Immature natural killer cell (primary cell): ENCODE measurements around the gene ITPR2. TPM values are rescaled to one million over a fixed set of nuclear protein-coding genes. Genes with fewer than 3 reads are reported as not detected.

Source experiments
- DNase-seq, 3 donors: peaks; one replicate each; pipeline ENCODE4 v3.0.0; 2022; ENCODE audit warnings: mixed read lengths in 1 of 3
- H3K27ac Mint-ChIP-seq, 6 donors: one replicate each; pipeline ENCODE4 v1.8.0; 2020; ENCODE audit warnings: mixed read lengths in 6 of 6, mild to moderate bottlenecking in 5 of 6, inconsistent platforms in 4 of 6, moderate library complexity in 3 of 6
- H3K27me3 Mint-ChIP-seq, 3 donors: one replicate each; pipeline ENCODE4 v1.8.0; 2020 to 2021; ENCODE audit warnings: low read depth in 3 of 3, mild to moderate bottlenecking in 3 of 3, mixed read lengths in 3 of 3, moderate library complexity in 3 of 3, inconsistent platforms in 1 of 3
- H3K36me3 Mint-ChIP-seq, 3 donors: one replicate each; pipeline ENCODE4 v1.8.0; 2020; ENCODE audit warnings: mixed read lengths in 3 of 3, inconsistent platforms in 2 of 3, mild to moderate bottlenecking in 2 of 3
- H3K4me1 Mint-ChIP-seq, 2 donors: one replicate each; pipeline ENCODE4 v1.8.0; 2020; ENCODE audit warnings: inconsistent platforms in 2 of 2, mild to moderate bottlenecking in 2 of 2, mixed read lengths in 2 of 2, moderate library complexity in 1 of 2
- H3K4me3 Mint-ChIP-seq, 5 donors: one replicate each; pipeline ENCODE4 v1.8.0; 2020; ENCODE audit warnings: mild to moderate bottlenecking in 5 of 5, mixed read lengths in 5 of 5, inconsistent platforms in 3 of 5, moderate library complexity in 3 of 5
- H3K9me3 Mint-ChIP-seq, 6 donors: one replicate each; pipeline ENCODE4 v1.8.0; 2020; ENCODE audit warnings: mild to moderate bottlenecking in 6 of 6, mixed read lengths in 6 of 6, inconsistent platforms in 4 of 6, moderate library complexity in 3 of 6
- polyA plus RNA-seq, 3 donors: library from polyadenylated mRNA; unstranded; fragments of 300-500 nt; fragmentation: Illumina TruSeq; gene quantifications; one replicate each; pipeline ENCODE4 v1.2.3, GENCODE V29; 2021

Gene ITPR2
- 10 to 100 TPM in 1 of 3 donors, 1 to 10 TPM in 2; 7.2 to 23.4 (median 7.4) TPM for polyA plus RNA-seq

DNA sequence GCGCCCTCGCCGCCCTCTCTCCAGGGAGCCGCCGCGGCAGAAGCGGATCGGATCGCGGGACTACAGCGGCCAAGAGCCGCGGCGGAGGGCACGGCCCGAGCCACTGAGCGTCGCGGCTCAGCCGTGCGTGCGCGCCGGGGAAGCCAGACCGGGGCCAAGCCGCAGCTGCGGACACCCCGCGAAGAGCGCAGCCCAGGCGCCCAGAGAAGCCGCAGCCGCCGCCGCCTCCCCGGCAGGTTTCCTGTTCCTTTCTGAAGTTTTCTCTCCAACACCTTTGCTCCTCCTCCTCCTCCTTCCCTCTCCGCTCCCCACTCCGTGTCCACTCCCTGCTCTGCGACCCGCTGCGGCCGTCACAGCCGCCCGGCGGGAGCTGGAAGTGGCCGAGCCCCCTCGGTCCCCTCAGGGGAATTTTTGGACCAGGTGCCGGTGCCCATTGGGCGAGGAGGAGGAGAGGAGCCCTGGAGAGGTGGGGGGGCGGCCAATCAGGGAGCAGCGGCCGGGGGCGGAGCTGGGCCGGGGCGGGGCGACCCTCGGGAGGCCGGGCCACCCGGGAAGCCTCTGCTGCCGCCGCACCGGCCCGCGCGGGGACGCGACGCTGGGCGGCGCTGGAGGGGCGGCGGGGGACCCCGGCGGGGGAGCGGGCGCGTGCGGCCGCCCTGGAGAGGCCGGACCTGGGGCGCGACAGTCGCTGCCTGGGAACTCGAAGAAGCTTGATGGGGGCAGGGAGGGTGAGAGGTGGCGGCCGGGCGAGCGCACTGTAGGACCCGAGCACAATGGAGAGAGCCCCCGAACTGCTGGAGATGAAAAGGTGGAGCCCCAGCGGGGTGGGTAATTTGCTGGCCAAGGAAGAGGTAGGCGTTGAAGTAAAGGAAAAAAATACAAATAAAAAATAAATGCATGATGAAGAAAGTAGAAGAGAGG lies at the start of gene ITPR2:
ITPR2 (minus strand) TSS at position 373 of the 921 bp plus-strand sequence. CDS start 413 bp downstream, outside the sequence.
- no peaks in the 10 kb centered on the region for H3K9me3 Mint-ChIP-seq
- peaks cover 36 to 56% of the 10 kb centered on the region in 2 donors for H3K4me1 Mint-ChIP-seq
- DNase-seq, result peak; percentile 89 to 91 (median 91)
- no peaks in the 10 kb centered on the region for H3K36me3 Mint-ChIP-seq
- peak within 1 kb of the TSS; percentile 98 to 100 (median 99) for H3K4me3 Mint-ChIP-seq
- peaks cover 6 to 10% (median 9%) of the 10 kb centered on the region in 3 donors for H3K27me3 Mint-ChIP-seq
- H3K27ac Mint-ChIP-seq, result peak within 1 kb of the TSS; percentile 99 to 100 (median 100)

DNA sequence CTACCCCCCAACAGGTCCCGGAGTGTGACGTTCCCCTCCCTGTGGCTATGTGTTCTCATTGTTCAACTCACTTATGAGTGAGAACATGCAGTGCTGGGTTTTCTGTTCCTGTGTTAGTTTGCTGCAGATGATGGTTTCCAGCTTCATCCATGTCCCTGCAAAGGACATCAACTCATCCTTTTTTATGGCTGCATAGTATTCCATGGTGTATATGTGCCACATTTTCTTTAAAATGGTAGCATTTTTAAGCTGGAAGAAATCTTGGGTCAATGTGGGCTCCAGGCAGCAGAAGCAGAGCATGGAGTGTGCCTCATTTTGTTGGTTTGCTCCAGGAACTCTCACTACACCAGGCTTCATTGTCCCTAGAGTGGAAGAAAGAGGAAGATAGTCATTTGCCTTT lies 47.6 kb upstream of the ITPR2 start:
- H3K36me3 Mint-ChIP-seq, result no peaks in the 10 kb centered on the region
- H3K27ac Mint-ChIP-seq, result no peak overlapping the region

DNA sequence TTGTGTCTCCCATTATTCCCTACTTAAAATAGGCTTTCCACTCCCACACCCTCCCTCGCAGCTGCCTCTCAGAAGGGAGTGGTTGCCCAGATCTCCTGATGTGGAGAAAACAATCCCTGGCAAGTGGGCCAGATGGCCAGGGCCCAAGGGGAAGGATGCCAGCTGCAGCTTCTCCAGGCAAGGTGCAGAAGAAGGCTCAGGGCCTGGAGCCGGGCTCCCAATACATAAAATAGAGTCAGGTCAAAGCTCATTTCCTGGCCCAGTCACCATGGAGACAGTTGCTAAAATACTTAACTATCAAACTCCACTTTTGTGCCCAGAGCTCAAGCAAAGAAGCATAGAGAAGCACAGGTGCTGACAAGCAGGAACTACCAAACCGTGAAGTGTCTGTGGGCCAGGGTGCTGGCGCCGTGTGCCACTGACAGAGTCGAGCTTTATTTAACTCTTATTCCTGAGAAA lies 45.7 kb upstream of the ITPR2 start:
- no peak for DNase-seq
- Mint-ChIP-seq H3K36me3 (peaks cover 0 to 4% (median 0%) of the 10 kb centered on the region in 3 donors), H3K4me1 (peaks cover 0 to 6% of the 10 kb centered on the region in 2 donors), H3K9me3 (peaks cover 0 to 2% (median 0%) of the 10 kb centered on the region in 6 donors), H3K27ac (no peak overlapping the region), H3K27me3 (peaks cover 2 to 4% (median 3%) of the 10 kb centered on the region in 3 donors), H3K4me3 (no peak overlapping the region)

More for the DNA sequence above, 47.6 kb upstream of the ITPR2 start:
- DNase-seq, result no peak
- Mint-ChIP-seq H3K4me3 (no peak overlapping the region), H3K9me3 (peaks cover 0 to 2% (median 0%) of the 10 kb centered on the region in 6 donors), H3K4me1 (peaks cover 4 to 12% of the 10 kb centered on the region in 2 donors), H3K27me3 (peaks cover 2 to 8% (median 8%) of the 10 kb centered on the region in 3 donors)

GRCh38 chr12:26874501-26875296 lies 41.7 kb upstream of the ITPR2 start:
- Mint-ChIP-seq H3K4me3 (no peak overlapping the region), H3K27ac (peak overlapping the region in 1 of 6 donors; percentile 19), H3K4me1 (peaks cover 7 to 18% of the 10 kb centered on the region in 2 donors), H3K36me3 (peaks cover 0 to 4% (median 0%) of the 10 kb centered on the region in 3 donors), H3K27me3 (peaks cover 0 to 2% (median 2%) of the 10 kb centered on the region in 3 donors), H3K9me3 (no peaks in the 10 kb centered on the region)
- no peak for DNase-seq

DNA sequence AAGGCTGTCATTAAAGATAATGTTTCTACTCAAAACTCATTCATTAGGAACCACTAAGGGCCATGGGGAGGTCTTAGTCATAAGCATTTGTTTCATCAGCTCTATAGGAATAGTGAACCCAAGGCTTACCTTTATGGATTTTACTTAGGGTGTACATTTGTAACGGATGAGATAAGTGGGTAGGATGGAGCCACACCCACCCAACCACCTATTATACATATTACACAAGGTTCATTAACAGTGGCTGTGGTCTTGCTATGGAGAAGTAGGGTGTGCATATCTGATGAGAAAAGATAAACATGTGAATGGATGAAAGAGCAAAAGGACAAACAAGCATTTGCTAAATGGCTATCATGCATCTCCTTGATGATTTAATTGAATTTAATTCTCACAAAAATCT lies 39.6 kb upstream of the ITPR2 start:
- no peak for DNase-seq
- no peak overlapping the region for H3K4me3 Mint-ChIP-seq
- peaks cover 10 to 24% of the 10 kb centered on the region in 2 donors for H3K4me1 Mint-ChIP-seq
- no peaks in the 10 kb centered on the region for H3K9me3 Mint-ChIP-seq
- peaks cover 0 to 2% (median 0%) of the 10 kb centered on the region in 3 donors for H3K27me3 Mint-ChIP-seq
- peaks cover 0 to 4% (median 0%) of the 10 kb centered on the region in 3 donors for H3K36me3 Mint-ChIP-seq
- no peak overlapping the region for H3K27ac Mint-ChIP-seq

DNA sequence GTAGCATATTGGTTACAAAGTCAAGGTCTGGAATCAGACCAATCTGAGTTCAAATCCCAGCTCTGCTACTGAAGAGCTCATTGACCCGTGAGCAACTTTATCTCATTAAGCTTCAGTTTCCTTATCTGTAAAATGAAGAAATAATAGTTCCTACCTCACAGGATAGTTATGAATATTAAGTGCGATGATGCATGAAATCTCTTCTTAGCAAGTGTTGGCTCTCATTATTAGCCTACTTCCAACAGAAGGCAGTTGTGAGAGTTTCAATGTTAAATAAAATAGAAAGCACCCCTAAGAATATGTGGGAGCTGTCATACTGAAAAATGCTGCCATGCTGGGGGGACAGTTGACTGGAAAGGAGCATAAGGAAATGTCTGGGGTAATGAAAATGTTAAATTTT lies 39.0 kb upstream of the ITPR2 start:
- peaks cover 16 to 30% of the 10 kb centered on the region in 2 donors for H3K4me1 Mint-ChIP-seq
- DNase-seq, result no peak
- peaks cover 0 to 4% (median 0%) of the 10 kb centered on the region in 3 donors for H3K36me3 Mint-ChIP-seq
- H3K4me3 Mint-ChIP-seq, result no peak overlapping the region
- H3K27ac Mint-ChIP-seq, result no peak overlapping the region
- H3K27me3 Mint-ChIP-seq, result peaks cover 0 to 2% (median 0%) of the 10 kb centered on the region in 3 donors
- no peaks in the 10 kb centered on the region for H3K9me3 Mint-ChIP-seq

GRCh38 chr12:26870491-26871419 lies 37.8 kb upstream of the ITPR2 start:
- peak overlapping the region in 1 of 6 donors; percentile 25 for H3K27ac Mint-ChIP-seq
- DNase-seq, result no peak
- H3K9me3 Mint-ChIP-seq, result no peaks in the 10 kb centered on the region
- peaks cover 0 to 2% (median 0%) of the 10 kb centered on the region in 3 donors for H3K27me3 Mint-ChIP-seq
- no peak overlapping the region for H3K4me3 Mint-ChIP-seq
- peaks cover 0 to 4% (median 0%) of the 10 kb centered on the region in 3 donors for H3K36me3 Mint-ChIP-seq
- H3K4me1 Mint-ChIP-seq, result peaks cover 18 to 34% of the 10 kb centered on the region in 2 donors

DNA sequence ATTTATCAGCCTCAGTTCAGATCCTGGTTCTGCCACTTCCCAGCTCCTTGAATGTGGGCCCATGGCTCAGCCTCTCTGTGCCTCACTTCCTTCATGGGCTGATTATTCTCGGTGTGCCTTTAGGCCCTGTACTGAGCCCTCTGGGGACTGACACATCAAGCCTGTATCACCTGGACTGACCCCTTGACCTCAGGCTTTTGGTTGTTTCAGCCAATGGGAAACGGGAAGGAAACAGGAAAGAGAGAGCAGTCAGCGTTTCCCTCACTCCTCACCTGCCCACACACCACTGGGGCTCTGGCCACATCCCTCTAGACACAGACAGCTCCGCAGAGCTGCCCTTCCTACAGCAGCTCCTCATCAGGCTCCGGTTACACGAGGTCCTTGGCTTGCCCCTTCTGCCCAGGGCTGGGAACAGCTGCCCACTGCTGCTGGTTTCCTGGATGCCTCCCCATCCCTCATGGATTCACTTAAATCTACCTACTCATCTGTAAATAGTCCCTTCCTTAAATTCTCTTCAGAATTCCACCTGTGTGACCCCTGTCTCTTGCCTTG lies 37.0 kb upstream of the ITPR2 start:
- Mint-ChIP-seq H3K36me3 (no peaks in the 10 kb centered on the region), H3K9me3 (no peaks in the 10 kb centered on the region), H3K27me3 (no peaks in the 10 kb centered on the region), H3K27ac (peak overlapping the region in 2 of 6 donors; percentile 25 to 45), H3K4me3 (no peak overlapping the region), H3K4me1 (peaks cover 18 to 40% of the 10 kb centered on the region in 2 donors)
- no peak for DNase-seq

- DNase-seq, result no peak
- Mint-ChIP-seq H3K27ac (no peak overlapping the region), H3K4me3 (no peak overlapping the region), H3K27me3 (no peaks in the 10 kb centered on the region), H3K4me1 (peaks cover 18 to 34% of the 10 kb centered on the region in 2 donors), H3K36me3 (no peaks in the 10 kb centered on the region), H3K9me3 (no peaks in the 10 kb centered on the region)
Measured at GRCh38 chr12:26869104-26869494, 36.1 kb upstream of the ITPR2 start.

GRCh38 chr12:26868447-26869103 lies 35.6 kb upstream of the ITPR2 start:
- H3K27ac Mint-ChIP-seq, result no peak overlapping the region

DNA sequence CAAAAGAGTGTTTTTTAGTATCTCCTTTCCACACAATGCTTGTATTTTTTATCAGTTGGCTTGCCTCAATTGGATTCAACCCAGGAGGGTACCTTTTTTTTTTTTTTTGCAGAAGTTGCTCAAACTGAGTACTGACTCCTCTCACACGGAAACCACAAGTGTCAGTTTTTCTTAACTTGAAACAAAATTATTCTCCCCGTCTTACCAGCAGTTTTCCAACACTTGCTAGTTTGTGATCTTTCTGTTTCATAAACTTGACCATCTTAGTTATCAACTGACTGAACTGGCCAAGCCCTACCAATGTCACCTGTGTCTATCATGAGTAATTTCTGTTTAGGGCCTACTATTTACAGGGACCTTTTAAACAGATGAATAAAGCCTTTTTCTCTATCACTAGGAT lies 34.1 kb upstream of the ITPR2 start:
- Mint-ChIP-seq H3K36me3 (no peaks in the 10 kb centered on the region), H3K27me3 (peaks cover 0 to 3% (median under 1%) of the 10 kb centered on the region in 3 donors), H3K4me3 (peak overlapping the region; percentile 9 to 63 (median 31)), H3K9me3 (no peaks in the 10 kb centered on the region), H3K4me1 (peaks cover 18 to 34% of the 10 kb centered on the region in 2 donors), H3K27ac (peak overlapping the region; percentile 12 to 80 (median 45))
- DNase-seq, result peak; percentile 20 to 30 (median 20)

More at GRCh38 chr12:26868447-26869103, 35.6 kb upstream of the ITPR2 start:
- peaks cover 18 to 34% of the 10 kb centered on the region in 2 donors for H3K4me1 Mint-ChIP-seq
- H3K9me3 Mint-ChIP-seq, result no peaks in the 10 kb centered on the region
- no peak for DNase-seq
- no peak overlapping the region for H3K4me3 Mint-ChIP-seq
- H3K27me3 Mint-ChIP-seq, result no peaks in the 10 kb centered on the region
- H3K36me3 Mint-ChIP-seq, result no peaks in the 10 kb centered on the region

DNA sequence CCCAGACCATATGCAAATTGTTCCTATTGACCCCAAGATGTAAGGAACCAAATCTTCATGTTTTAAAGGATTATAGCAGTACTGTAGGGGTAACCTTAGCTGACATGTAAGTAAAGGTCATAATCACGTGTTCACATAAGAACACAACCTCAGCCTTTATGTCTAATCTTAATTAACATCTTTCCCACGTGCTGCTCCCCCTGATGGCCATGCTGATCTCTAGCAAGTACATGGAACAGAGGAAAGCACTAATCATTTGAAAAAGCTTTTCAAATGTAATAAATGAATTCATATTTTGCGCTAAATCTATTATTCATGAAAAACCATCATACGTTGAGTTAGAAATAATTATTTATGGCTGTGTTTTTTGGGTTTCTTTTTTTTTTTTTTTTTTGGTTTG lies 30.5 kb upstream of the ITPR2 start:
- H3K27ac Mint-ChIP-seq, result no peak overlapping the region
- peaks cover 0 to 4% (median 3%) of the 10 kb centered on the region in 3 donors for H3K27me3 Mint-ChIP-seq
- DNase-seq, result no peak
- H3K4me1 Mint-ChIP-seq, result peaks cover 11 to 21% of the 10 kb centered on the region in 2 donors
- no peaks in the 10 kb centered on the region for H3K36me3 Mint-ChIP-seq
- H3K9me3 Mint-ChIP-seq, result no peaks in the 10 kb centered on the region
- no peak overlapping the region for H3K4me3 Mint-ChIP-seq
